T-helper 2 cell treated with Interferon-gamma antibody and Interleukin-4, amounts not matched to agents 100 ng/mL and 5 ng/mL, for 36 hours (primary cell): ENCODE measurements around the gene HAUS2. TPM values are rescaled to one million over a fixed set of nuclear protein-coding genes. Genes with fewer than 3 reads are reported as not detected.
"Not testable (repeated sequence)": the region's sequence is repeated elsewhere in the genome, so short reads cannot be mapped to it uniquely, and the experiment has no call there.

Experiments used
- intact Hi-C: fragments of 100-400 bp; cut with micrococcal nuclease; formaldehyde crosslinking; loops from one replicate; pipeline ENCODE4 v1.15.1; 2023
- total RNA-seq: library from RNA; stranded (reverse); gene quantifications from 2 replicates; pipeline ENCODE4 v1.2.3, GENCODE V29; 2022

Gene HAUS2
- total RNA-seq, 1 donor from 2014 or later = 45.1 TPM

DNA sequence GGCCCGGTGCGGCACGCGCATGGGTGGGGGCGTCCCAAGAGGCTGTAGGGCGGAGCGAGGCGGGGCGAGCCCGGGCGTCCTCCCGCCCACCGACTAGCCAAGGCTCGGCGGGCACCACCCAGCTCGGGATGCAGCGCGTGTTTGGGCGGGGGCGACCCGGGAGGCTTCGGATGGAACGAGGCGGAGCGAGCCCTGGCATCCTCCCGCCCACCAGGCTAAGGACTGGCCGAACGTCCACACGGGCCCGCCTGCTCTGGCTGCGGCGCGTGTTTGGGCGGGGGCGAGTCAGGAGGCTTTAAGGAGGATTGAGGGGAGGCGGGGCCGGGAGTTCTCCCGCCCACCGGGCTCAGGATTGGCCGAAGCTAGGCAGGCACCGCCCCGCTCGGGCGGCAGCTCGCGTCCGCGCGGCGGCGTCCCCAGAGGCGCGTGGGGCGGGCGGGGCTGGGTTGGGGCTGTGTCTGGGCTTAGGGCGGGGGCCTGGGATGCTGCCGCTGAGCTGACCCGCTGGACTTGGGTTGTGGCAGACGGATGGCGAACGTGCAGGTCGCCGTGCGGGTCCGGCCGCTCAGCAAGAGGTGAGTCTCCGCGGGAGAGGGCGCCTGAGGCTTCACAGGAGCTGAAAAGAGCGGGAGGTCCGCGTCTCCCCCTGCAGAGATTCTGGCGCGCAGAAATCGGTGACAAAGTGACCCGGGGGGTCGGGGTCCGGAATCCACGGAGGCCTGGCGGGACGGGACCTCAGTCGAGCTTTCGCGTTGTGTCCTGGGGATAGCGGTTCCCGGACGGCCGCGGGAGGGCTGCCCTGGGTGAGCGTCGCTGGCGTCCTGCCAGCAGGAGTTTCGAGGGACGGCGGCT, 26.8 kb downstream of the HAUS2 start, which contains the start of gene STARD9:
TSS of gene STARD9 (plus strand) at position 419 of the 852 bp plus-strand sequence. CDS start at position 529, 110 bp downstream.
- intact Hi-C loops = loop anchor here (1.0 to 5.0 kb wide), 5 partner anchors 27 to 1878 kb away; partner anchors contain the start of genes HAUS2, LRRC57, RAD51 and SNAP23

DNA sequence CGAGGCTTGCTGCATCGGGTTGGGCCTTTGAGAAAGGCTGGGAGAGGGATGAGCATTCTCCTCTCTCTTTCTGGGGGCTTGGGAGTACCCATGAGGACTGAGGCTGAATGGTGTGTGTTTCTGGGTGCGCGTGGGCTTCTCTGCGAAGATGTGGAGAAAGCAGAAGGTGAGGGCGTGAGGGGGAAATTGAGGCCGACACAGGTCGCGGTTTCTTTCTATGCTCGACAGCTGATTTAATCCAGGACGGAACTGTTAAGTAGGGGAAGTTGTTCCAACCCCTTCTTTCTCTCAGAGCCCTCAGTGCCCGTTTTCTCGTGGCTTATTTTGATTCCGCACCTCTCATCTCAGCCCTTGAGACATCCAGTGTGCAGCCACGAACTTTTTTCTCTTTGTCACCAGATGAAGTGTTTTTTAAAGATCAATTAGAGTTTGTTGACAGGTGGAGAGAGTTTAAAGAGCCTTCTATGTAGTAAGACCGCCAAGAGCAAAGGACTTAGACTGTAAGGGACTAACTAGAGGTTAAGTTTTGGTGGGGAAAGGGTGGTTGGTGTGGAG, 27.5 kb downstream of the HAUS2 start:
- intact Hi-C loops = loop anchor here (5.0 kb wide), 1 partner anchor 1879 kb away; the partner anchor contains the start of gene RAD51

DNA sequence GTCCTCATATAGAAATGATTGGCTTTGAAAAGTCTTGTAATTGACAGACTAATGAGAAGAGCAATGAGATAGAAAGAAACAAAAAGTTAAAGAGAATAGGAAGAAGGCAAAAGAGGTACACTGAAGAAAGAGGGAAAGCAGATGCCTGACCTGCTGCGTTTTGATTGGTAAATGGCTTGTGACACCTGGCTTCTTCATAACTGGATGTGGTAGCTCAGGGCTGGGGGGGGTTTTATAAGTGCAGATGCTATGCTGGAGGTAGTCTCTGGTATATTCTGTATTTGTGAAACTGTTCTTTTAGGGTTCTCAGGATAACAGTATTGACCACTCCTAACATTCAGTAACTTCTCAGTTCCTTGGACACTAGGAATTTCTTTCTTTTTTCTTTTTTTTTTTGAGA, 28.1 kb downstream of the HAUS2 start:
- intact Hi-C loops = loop anchor here (5.0 kb wide), 1 partner anchor 1879 kb away; the partner anchor contains the start of gene RAD51

DNA sequence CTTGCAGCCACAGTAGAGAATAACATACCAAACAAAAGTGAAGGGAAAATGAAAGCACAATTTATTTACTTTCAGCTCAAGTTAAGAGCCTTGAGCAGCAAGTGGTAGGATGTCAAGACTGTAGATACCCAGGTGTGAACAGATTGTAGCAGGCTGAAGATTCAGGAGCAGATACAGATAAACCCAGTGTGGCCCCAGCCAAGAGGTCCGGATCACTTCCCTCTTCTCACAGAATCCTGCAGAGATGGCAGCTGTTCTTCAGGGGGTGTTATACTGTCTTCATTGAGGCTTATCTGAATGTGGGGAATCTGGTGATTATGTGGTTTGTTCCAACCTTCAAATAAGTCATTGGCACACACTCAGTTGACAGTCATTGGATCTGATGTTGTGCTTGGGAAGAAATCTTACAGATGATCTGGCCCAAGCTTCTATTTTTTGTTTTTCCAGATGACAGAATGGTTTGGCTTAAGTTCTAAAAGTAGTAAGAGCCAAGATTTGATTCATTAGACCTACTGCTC, 28.9 kb downstream of the HAUS2 start:
- intact Hi-C loops = loop anchor here (5.0 kb wide), 1 partner anchor 1880 kb away; the partner anchor contains the start of gene RAD51

DNA sequence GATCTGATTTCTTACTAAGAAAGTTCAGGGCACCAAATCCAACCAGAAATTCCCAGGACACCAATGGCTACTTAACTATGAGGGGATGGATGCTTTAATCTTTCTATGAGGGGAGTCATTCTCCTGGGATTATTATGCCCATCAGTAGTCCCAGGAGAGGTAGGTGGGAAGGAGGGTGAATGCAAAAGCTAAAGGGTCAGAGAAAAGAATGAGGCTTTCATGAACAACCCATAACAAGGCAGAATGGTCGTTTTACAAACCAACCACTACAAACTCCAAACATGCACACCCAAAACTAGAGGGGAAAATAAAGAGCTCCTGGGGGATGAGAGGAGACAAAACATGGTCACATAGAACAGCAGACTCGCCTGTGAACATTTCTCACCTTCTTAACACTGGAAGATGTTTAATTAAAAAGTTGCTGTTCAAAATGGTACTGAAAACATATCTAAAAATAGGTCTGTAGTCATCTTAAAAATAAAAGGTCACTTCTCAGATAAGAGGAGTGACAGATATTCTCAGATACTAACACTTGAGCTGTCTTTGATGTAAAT, 30.4 kb downstream of the HAUS2 start:
- intact Hi-C loops = loop anchor here (5.0 kb wide), 1 partner anchor 1882 kb away; the partner anchor contains the start of gene RAD51

DNA sequence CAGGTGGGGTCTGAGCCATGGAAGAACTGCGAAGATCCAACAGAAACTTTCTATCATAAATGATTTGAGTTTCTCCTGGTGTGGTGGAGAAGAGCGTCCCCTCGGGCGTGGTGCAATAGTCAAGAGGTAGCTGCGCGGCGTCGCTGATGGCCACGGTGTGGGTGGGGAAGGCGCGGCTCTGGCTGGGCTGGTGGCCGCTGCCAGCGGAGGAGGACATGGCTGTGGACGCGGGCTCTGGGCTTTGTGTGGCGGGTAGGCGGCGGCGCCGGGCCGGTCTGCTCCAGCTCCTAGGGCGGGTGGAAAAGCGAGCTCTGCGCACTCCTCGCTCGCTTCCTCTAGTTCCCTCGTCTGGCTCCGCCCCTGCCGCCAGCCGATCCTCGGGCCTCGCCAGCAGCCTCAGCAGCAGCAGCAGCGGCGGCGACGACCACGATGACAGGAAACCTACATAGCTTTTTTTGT, 32.7 kb downstream of the HAUS2 start:
- intact Hi-C loops = loop anchor here (1.0 kb wide), 1 partner anchor 27 kb away; no protein-coding TSS in a partner anchor

DNA sequence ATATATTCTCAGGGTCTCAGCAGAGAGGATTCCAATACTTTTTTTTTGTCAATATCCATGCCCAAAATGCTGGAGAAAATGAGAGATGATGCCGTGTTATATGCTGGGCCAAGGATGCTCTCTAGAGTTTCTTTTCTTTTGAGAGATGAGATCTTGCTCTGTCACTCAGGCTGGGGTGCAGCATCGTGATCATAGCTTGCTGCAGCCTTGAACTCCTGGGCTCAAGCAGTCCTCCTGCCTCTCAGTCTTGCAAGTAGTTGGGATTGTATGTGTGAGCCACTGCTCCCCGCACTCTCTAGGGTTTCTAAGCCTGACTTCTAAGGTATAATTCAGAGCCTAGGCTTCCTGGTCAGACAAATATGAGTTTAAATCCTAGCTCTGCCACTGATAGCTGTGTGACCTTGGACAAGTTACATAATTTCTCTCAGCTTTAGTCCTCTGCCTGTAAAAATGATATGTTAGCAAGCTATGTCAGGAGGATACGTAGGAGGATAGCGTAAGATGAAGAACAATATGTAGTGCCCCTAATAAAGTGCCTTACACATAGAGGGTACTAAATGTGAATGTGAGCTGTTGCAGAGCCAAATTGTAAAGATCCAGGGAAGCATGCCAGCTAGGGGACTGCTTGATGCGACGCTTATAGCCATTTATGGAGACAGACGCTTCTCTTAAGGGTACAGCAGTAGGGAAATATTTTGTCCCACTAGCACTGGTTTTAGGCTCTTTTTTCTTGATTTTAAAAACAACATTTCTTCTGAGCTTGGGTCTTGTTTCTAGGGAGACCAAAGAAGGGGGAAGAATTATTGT, 34.1 kb downstream of the HAUS2 start:
- intact Hi-C loops = no loop called here

DNA sequence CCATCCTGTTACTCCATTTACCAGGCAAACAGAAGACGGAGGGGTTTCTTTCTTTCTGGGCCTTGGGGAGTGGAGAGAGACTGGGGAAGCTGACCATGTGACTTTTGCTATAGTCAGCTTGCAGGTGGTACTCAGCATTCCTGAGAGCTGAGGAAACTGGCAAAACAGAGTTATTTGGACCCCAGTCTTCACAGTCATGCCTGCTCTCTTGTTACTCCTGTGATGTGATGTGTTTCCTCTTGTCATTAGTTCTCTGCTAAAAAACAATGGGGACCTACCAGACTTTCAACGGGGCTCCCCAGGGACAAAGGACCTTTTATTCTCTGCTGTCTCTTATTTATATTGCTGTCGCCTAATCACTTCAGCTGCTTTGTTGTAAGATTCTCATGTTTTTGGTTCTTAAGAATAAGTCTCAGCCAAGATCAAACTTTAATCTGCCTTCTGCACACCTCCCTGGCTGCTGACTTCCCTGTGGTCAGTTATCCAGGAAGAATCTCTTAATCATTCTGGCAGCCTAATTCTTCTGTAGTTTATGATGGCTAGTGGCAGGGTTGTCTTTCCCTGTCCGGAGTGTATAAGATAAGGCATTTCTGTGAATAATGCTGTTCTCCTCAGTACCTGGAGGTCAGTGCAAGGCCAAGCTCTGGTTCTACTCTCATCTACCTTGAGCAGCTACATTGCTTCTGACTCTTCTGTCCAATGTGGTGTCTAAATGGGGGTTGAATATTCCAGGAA, 35.6 kb downstream of the HAUS2 start:
- intact Hi-C loops = no loop called here

DNA sequence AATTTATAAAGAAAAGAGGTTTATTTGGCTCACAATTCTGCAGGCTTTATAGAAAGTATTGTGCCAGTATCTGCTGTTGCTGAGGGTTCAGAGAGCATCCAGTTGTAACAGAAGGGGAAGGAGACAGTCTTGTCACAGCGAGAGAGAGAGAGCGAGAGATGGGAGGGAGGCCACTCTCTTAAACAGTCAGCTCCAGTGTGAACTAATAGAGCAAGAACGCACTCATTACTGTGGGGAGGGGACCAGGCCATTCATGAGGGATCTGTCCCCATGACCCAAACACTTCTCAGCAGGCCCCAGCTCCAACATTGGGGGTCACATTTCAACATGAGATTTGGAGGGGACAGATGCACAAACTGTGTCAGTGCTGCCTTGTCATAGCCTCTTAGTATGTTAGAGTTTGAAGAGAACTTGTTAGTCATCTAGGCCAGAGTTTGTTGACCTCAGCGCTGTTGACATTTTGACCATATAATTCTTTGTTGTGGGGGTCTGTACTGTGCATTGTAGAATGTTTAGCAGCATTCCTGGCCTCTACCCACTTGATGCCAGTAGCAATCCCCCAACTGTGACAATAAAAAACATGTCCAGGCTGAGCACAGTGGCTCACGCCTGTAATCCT, 42.1 kb downstream of the HAUS2 start:
- intact Hi-C loops = no loop called here

DNA sequence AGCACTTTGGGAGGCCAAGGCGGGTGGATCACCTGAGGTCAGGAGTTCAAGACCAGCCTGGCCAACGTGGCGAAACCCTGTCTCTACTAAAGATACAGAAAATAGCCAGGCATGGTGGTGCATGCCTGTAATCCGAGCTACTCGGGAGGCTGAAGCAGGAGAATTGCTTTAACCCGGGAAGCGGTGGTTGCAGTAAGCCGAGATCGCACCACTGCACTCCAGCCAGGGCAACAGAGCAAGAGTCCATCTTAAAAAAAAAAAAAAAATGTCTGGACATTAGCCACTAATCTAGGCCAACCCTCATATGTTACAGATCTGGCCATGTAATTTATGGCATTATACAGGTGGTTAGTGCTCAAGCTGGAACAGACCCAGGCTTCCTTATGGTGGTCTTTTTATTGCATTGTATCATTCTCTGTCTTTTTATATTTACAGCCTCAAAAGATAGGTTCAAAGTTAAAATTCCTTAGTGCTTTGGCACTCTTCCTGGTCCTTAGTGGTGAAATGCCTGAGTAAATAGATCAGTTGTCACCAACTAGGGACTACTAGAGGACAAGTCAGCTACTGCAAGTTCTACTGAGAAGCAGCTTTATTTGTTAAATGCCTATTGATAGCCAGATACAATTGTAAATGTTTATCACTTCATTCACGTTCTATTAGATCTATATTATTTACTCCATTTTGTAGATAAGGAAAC, 42.7 kb downstream of the HAUS2 start:
- intact Hi-C loops = no loop called here

DNA sequence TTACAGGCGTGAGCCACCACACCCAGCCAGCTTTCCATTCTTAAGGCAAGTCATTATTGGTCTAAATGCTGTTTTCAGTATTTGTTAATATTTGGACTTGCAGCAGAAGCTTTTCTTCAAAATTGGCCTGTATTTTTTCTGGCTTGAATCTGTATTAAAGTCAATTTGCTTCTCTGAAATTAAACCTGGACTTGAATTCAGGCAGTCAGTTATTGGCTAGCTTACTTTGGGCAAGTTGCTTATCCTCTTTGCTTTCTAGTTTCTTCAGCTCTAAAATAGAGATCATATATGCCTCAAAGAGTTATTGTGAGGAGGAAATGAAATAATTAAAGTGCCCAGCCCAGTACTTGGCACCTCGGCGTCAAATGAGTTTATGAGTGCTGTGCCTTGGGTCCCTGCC, 44.1 kb downstream of the HAUS2 start:
- intact Hi-C loops = no loop called here

DNA sequence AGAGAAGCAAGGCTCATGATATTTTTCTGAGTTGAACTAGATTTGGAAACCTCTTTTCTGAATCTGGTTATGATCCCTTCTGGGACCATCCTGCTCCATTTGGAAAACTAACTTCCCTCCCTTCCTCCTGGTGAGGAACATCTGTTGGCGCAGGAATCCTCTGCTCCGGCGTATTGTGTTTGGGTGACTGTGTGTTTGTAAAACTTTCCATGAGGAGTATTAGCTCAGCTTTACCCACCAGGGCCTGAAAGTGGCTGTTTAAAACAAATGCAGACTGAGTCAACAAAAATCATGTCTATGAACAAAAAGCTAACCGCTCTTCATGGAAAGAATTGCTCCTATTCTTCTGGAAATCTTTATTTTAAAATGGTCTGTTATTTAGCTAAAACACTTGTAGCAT, 44.5 kb downstream of the HAUS2 start:
- intact Hi-C loops = no loop called here

DNA sequence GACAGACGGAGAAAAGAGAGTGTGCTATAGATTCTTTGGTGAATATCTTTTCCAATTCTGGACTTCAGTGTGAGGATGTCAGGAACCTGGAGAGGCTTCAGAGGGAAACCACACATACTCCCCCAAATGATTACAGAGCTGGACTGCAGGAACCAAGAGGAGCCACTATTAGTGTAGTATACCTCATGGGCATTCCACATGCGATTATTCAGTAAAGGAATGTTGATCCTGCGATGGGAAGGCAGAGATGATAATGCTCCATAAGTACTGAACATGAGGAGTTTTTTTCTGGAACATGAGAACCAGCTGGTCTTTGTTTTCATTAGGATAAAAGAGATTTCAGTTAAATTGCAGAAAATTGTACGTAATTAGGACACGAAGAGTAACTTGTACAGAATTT, 45.5 kb downstream of the HAUS2 start:
- intact Hi-C loops = no loop called here

DNA sequence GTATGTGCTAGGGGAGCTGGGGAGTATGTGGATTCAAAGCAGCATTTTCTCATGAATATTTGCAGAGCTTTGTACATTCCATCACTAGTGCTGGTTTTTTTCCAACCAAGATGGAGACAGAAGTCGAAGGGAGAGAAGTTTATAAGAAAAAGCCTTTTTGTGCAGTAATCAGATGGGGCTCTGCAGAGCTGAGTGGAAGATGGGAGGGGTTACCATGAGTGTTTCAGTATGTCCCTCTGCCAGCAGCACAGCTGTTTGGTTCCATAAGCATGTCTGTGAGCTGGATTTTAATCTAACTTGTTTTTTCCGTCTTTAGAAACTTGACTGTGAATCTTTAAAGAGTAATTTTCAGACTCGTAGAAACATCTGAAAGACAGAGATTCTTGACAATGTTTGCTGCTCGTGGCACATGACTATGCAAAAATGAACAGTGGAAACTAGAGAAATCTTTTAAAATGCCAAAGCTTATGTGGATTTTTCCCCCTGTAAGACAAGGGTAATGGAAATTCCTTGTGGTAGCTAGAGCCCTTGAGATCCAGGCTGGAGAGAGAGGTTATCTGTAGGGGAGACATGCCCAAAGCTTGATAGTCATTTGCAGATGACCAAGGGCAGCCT, 47.1 kb downstream of the HAUS2 start:
- intact Hi-C loops = no loop called here

DNA sequence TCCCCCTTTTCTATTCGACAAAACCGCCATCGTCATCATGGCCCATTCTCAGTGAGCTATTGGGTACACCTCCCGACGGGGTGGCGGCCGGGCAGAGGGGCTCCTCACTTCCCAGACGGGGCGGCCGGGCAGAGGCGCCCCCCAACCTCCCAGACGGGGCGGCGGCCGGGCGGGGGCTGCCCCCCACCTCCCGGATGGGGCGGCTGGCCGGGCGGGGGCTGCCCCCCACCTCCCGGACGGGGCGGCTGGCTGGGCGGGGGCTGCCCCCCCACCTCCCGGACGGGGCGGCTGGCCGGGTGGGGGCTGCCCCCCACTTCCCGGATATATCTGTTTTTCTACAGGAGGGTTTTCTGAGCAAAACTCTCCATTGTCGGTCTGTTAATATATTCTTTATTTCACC, 52.7 kb downstream of the HAUS2 start:
- intact Hi-C loops = not testable (repeated sequence)

DNA sequence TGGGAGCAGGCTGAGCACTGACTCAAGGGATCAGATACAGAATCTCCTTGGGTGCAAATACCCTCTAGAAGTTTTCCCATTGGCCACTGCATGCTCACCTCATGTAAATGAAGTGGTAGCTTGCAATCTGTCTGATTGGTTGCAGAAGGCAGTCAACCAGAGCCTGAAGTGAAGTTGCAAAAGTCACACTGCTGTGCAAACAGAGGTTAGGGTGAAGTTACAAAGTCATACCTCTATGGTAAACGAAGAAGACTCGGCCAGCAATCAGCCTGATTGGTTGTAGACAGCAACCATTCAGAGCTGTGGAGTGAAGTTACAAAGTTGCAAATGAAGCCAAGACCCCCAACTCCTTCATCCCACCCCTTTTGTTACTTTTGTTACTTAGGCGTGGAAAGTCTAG, 53.9 kb downstream of the HAUS2 start:
- intact Hi-C loops = no loop called here

DNA sequence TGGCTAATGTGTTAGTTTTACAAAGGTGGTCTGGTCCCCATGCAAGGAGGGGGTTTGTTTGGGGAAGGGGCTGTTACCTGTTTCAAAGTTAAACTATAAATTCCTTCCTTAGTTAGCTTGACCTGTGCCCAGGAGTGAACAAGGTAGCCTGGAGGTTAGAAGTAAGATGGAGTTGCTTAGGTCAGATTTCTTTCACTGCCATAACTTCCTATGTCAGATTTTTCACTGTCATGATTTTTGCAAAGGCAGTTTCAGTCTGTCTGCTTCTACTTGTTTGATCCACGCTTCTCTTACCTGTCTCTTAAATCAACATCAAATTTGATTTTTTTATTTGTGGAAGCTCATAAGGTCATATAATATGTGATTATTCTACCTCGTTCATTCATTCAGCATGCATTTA, 55.3 kb downstream of the HAUS2 start:
- intact Hi-C loops = no loop called here

DNA sequence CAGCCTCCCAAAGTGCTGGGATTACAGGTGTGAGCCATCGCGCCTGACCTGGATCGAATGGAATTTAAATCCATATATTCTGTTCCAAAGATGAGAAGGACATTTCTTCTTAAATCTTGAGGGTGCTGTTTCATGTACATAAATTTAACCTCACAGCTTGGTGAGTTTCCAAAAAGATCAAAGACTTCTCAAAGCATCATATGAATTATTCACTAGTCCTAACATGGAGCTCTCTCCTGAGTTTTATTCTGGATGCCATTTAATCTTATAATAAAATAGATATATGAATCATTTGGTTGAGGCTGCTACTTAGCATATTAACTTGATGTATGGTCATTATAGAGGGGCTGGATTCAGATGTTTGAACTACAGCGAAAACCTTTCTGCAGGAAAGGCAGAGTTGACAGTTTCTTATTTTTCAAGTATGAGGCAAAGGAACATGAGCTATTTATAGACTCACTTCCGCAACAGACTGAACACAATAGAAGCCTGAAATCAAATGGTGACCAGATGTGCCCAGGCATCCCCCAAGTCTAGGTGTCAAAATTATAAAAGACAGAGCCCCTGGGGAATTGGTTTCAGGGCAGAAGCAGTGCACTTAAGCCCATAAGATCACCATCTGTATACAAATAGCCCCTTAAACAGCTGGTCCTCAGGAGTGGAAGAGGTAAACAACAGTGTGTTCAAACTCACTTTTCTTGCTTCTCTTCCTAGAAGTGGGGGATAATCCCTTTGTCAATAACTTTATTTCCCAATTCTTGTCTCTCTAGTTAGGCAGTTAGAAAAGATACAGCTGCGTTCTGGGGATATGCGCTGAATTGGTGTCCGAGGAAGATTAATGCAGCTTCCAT, 56.5 kb downstream of the HAUS2 start:
- intact Hi-C loops = loop anchor here (5.0 kb wide), 1 partner anchor 33 kb away; no protein-coding TSS in a partner anchor
